Spinal cord (tissue), 10 donors: ENCODE measurements around the gene CCDC92B. TPM values are rescaled to one million over a fixed set of nuclear protein-coding genes. Genes with fewer than 3 reads are reported as not detected.

ENCODE experiments used
- DNase-seq, 6 donors: peaks; one replicate each; pipeline versions ENCODE4 v3.0.0 to v3.0.0-alpha.2; 2013 to 2015; ENCODE audit warnings: low spot score in 6 of 6, low read depth in 4 of 6
- H3K27ac ChIP-seq: one replicate; pipeline ENCODE4 v1.5.1; 2013; ENCODE audit warnings: low read depth, low read length, control low read depth
- H3K27me3 ChIP-seq: one replicate; pipeline ENCODE4 v1.6.1; 2013; ENCODE audit warnings: low read length; ENCODE audit not compliant: control insufficient read depth, insufficient read depth
- H3K36me3 ChIP-seq: one replicate; pipeline ENCODE4 v1.6.1; 2013; ENCODE audit warnings: low read length; ENCODE audit not compliant: control insufficient read depth, insufficient read depth
- H3K4me1 ChIP-seq: one replicate; pipeline ENCODE4 v1.6.1; 2013; ENCODE audit warnings: low read length; ENCODE audit not compliant: control insufficient read depth, insufficient read depth
- H3K4me3 ChIP-seq: one replicate; pipeline ENCODE4 v1.5.1; 2013; ENCODE audit warnings: low read depth, low read length, control low read depth
- H3K9me3 ChIP-seq: one replicate; pipeline ENCODE4 v1.6.1; 2013; ENCODE audit warnings: low read length; ENCODE audit not compliant: control insufficient read depth, insufficient read depth
- WGBS: methylation state at CpG from one replicate; pipeline ENCODE4 v1.1.5; 2013; ENCODE audit warnings: missing lambda C conversion rate; ENCODE audit not compliant: insufficient coverage; 5-methylcytosine and 5-hydroxymethylcytosine counted together
- polyA plus RNA-seq, 2 donors: library from polyadenylated mRNA; unstranded; fragments of 120-200 nt; gene quantifications; one replicate each; pipeline ENCODE4 v1.2.1, GENCODE V29; 2013; ENCODE audit not compliant: insufficient read length in 2 of 2
- total RNA-seq, 2 donors: library from RNA; depleted of rRNA in 1 of 2; stranded (reverse); fragments of 120-200 nt in 1 of 2; fragments of >200 nt in 1 of 2; gene quantifications; one replicate each; pipeline versions ENCODE4 v1.2.3 to v1.2.4, GENCODE V29; 2013 to 2014
- donor health status: healthy.

The CCDC92B gene
- total and polyA plus RNA-seq, 4 donors, result 0.89 to 12.3 (median 5.8) TPM

DNA sequence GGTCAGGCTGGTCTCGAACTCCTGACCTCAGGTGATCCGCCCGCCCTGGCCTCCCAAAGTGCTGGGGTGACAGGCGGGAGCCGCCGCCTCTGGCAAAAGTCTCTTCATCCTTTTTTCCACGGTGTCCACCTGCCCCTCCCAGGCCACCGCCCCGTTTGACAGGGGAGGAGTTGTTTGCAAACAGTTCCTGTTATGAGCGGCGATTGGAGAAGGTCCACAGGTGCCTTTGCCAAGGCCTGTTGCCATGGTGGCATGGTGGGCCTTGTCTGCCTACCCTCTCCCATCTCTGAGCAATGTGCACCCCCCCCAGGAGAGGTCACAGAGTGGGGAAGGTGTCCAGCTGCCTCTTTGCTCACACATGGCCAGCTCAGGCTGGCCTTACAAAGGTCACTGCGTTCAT, 30.8 kb upstream of the CCDC92B start:
- WGBS, result 100% methylated on average over 4 of the region's 12 CpGs
- Histone ChIP-seq H3K4me3 (no peak overlapping the region), H3K27me3 (peaks cover 17% of the 10 kb centered on the region), H3K9me3 (no peaks in the 10 kb centered on the region), H3K4me1 (peaks cover 25% of the 10 kb centered on the region), H3K27ac (no peak overlapping the region), H3K36me3 (peaks cover 5% of the 10 kb centered on the region)
- no peak for DNase-seq

DNA sequence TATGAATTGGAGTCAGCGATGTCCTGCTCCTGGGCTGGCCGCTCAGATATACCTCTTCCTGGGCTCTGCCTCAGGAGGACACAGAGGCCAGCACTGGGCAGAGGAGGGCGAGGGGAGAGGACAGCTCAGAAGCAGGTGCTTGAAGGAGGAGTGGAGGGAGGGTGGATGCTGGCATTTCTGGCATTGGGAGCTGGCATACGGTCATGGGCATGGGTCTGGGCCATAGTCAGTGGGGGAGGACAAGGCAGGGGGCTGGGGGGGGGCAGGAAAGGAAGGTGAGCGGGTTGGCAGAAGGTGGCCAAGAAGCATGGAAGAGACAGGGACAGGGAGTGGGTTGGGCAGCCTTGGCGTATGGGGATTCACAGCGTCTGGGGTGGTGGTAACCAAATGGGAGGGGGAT, 30.1 kb upstream of the CCDC92B start:
- no peak for DNase-seq
- peaks cover 25% of the 10 kb centered on the region for H3K4me1 ChIP-seq
- no peak overlapping the region for H3K4me3 ChIP-seq
- peaks cover 17% of the 10 kb centered on the region for H3K27me3 ChIP-seq
- 87% methylated on average over 7 of the region's 7 CpGs for WGBS
- no peak overlapping the region for H3K27ac ChIP-seq
- peaks cover 3% of the 10 kb centered on the region for H3K36me3 ChIP-seq
- H3K9me3 ChIP-seq, result no peaks in the 10 kb centered on the region

DNA sequence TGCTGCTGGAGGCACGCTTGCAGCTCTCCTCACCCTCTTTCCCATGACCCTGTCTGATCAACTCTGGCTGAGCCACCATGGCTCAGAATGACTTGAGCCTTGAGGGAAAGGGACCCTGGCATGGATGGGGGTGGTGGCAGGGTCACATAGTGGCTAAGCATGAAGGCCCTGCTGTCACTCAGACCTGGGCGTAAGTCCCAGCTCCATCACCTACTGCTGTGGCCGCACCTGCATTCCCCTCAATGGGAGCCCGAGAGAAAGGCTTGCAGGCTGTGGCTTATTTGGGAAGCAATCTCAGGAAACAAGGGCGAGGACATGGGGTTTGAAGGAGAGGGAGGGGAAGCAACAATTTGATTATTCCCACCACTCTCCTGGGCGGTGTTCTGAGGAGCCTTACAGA, 29.0 kb upstream of the CCDC92B start:
- WGBS, result no CpG with 5 or more reads among the region's 6 CpGs
- Histone ChIP-seq H3K36me3 (peaks cover 3% of the 10 kb centered on the region), H3K4me3 (no peak overlapping the region), H3K4me1 (peaks cover 25% of the 10 kb centered on the region), H3K27me3 (peaks cover 17% of the 10 kb centered on the region), H3K27ac (no peak overlapping the region), H3K9me3 (no peaks in the 10 kb centered on the region)
- no peak for DNase-seq

DNA sequence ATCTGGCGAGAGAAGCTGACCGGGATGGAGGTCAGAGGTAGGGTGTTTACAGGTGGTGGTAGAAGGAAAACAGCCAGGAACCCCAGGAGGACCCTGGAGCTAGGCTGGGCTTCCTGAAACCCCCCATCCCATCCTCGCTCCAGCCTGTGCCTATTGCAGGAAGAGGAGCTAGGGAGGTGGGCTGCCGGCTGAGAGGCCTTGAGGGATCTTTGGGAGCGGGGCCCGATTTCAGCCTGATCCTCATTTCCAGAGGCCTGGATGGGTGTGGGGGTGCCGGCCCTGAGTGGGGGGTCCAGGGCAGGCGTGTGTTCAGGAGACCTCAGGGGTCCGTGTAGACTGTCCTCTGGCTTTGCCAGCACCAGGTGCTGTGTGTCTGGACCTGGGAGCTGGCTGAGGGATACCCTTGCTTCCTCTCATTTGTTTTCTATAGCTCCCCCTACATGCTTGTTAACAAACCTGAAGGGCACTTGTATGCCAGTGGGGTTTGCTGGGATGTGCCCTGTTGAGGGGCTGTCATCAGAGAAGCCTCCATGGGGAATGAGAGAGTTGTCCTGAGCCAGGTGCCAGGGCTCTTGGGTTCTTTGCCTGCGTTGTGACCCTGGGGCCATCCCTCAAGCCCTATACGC, 27.9 kb upstream of the CCDC92B start:
- peak overlapping the region; percentile 32 for H3K4me3 ChIP-seq
- H3K9me3 ChIP-seq, result no peaks in the 10 kb centered on the region
- peaks cover 3% of the 10 kb centered on the region for H3K36me3 ChIP-seq
- DNase-seq, result peak in 2 of 6 donors; percentile 26 to 49
- 25% methylated on average over 8 of the region's 11 CpGs for WGBS
- H3K27ac ChIP-seq, result no peak overlapping the region
- peaks cover 25% of the 10 kb centered on the region for H3K4me1 ChIP-seq
- H3K27me3 ChIP-seq, result peaks cover 17% of the 10 kb centered on the region

DNA sequence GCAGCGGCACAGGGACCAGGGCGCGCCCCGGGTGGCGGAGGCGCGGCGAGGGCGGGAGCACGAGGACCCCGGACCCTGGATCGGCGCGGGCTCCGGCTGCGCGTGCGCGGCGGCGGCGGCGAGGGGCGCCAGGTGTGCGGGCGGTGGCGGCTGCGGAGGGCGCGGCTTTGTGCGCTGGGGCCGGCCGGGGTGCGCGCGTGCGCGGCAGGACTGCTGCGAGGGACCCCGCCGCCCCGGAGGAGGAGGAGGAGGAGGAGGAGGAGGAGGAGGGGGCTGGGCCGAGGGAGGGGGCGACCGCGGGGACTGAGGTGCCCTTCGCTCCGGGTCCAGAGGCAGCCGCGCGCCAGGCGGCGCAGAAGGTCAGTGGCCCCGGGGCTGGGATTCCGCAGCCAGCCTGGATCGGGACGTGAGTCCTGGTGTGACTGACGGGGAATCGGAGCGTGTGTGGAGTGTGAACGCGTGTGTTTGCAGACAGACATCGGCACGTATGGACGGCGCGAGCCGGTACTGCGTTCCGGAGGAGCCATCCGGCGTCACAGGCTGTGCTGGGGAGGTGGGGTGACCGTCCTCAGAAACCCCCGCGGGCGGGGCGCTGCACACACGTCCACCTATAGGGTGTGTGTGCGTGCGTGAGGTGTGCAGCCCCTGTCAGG, 27.3 kb upstream of the CCDC92B start:
- H3K36me3 ChIP-seq, result peaks cover 3% of the 10 kb centered on the region
- no peaks in the 10 kb centered on the region for H3K9me3 ChIP-seq
- peaks cover 17% of the 10 kb centered on the region for H3K27me3 ChIP-seq
- H3K4me3 ChIP-seq, result peak overlapping the region; percentile 32
- H3K27ac ChIP-seq, result no peak overlapping the region
- 0% methylated on average over 78 of the region's 80 CpGs for WGBS
- H3K4me1 ChIP-seq, result peaks cover 25% of the 10 kb centered on the region
- peak in 3 of 6 donors; percentile 13 to 92 (median 75) for DNase-seq

DNA sequence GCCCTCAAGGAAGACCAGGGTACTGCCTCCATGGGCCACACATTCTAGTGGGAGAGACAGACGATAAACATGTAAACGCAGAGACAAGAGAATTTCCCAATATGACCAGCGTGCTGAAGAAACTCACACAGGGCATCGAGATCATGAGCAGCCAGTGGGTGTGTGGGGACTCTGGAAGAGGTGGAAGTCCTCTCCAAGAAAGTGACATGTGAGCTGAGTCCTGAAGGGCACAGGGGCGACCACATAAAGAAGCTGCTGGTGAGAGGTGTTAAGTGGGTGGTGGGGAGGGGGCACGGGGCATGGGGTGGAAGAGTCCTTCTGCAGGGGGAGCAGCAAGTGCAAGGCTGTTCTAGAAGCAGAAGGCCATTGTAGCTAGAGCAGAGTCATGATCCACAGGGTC, 25.8 kb upstream of the CCDC92B start:
- Histone ChIP-seq H3K4me1 (peaks cover 21% of the 10 kb centered on the region), H3K27ac (no peak overlapping the region), H3K27me3 (peaks cover 17% of the 10 kb centered on the region), H3K36me3 (no peaks in the 10 kb centered on the region), H3K9me3 (no peaks in the 10 kb centered on the region), H3K4me3 (no peak overlapping the region)
- DNase-seq, result no peak
- WGBS, result 91% methylated on average over 6 of the region's 6 CpGs

DNA sequence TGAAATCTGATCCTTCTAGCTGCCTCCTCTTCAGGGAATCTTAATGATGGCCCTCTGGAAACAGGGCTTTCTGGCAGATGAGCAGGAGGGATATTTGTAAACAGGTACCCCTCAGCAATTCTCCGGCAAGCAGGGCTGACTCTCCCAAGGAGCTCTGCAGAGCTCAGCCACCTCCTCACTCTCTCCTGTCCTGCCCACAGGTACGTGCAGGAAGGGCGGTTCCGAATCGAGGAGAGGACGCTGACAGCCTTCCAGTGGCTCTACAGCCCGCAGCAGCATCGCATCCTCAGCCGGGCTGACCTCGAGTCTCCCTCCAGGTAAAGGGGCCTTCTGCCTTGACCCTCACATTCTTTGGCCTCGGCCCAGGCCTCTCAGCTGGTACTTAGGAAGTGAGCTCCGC, 20.7 kb upstream of the CCDC92B start:
- no peak overlapping the region for H3K4me3 ChIP-seq
- no peaks in the 10 kb centered on the region for H3K27me3 ChIP-seq
- WGBS, result 61% methylated on average over 10 of the region's 12 CpGs

DNA sequence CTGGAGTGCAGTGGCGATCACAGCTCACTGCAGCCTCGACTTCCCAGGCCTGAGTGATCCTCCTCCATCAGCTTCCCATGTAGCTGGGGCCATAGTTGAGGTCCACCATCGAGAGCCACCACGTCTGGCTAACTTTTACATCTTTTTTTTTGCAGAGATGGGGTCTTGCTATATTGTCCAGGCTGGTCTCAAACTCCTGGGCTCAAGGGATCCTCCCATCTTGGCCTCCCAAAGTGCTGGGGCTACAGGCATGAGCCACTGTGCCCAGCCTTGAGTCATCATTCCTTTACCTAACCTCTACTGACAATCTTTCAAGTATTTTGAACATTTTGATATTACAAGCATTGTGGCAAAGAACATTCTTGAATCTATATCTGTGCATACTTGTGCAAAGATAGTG, 9.4 kb upstream of the CCDC92B start:
- DNase-seq, result no peak
- Histone ChIP-seq H3K4me3 (no peak overlapping the region), H3K36me3 (no peaks in the 10 kb centered on the region), H3K27me3 (peaks cover 22% of the 10 kb centered on the region), H3K4me1 (peaks cover 12% of the 10 kb centered on the region), H3K27ac (no peak overlapping the region), H3K9me3 (no peaks in the 10 kb centered on the region)
- WGBS, result 84% methylated on average over 3 of the region's 4 CpGs

More for the DNA sequence above, 20.7 kb upstream of the CCDC92B start:
- no peaks in the 10 kb centered on the region for H3K9me3 ChIP-seq
- no peaks in the 10 kb centered on the region for H3K4me1 ChIP-seq
- no peaks in the 10 kb centered on the region for H3K36me3 ChIP-seq
- no peak for DNase-seq
- H3K27ac ChIP-seq, result no peak overlapping the region

DNA sequence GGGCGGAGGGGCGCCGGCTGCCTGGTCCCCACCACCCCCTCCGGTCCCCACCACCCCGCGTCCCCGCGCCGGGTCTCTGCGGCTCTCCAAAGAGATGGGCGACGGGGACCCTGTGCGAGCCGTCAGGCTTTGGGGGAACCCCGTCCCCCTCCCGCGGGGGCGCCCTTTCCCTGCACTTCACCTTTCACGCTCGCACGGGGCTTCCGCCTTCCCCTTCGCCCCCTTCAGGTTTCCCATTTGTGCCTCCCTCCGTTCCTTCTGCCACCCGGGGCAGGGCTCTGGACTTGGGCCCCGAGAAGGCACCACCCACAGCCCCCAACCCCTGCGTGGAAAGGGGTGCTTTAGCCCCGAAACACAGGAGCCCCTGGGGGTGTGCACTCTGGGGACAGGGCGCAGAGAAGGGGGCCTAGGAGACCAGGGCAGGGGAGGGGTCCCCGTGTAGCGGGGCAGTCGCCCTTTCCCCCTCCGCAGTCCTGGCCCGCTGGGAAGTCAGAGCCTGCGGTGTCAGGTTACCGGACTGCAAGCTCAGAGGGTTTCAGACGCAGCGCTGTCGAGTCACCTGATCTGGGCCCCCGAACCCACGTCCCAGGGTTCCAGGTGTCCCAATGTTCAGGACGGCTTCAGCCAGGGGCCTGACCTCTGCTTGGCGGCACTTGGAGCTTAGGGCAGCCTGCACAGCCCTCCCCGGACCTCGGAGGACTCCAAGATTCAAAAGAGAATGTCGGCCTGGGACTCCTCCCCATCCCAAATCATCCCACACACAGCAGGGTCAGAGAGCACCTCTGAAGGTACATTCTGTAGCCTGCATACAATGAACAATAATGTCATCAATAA, 6.7 kb upstream of the CCDC92B start:
- WGBS, result 3% methylated on average over 43 of the region's 46 CpGs
- no peak for DNase-seq
- peaks cover 29% of the 10 kb centered on the region for H3K27me3 ChIP-seq

More for the DNA sequence above, 6.7 kb upstream of the CCDC92B start:
- no peaks in the 10 kb centered on the region for H3K9me3 ChIP-seq
- H3K27ac ChIP-seq, result no peak overlapping the region
- H3K4me3 ChIP-seq, result no peak overlapping the region
- peaks cover 12% of the 10 kb centered on the region for H3K4me1 ChIP-seq
- H3K36me3 ChIP-seq, result no peaks in the 10 kb centered on the region
